Measurements from ENCODE around the gene GNPTG. TPM values are rescaled to one million over a fixed set of nuclear protein-coding genes. Genes with fewer than 3 reads are reported as not detected.

The GNPTG gene
- total RNA-seq, 2 donors from 2014 or later: 39.2 to 48.0 TPM

DNA sequence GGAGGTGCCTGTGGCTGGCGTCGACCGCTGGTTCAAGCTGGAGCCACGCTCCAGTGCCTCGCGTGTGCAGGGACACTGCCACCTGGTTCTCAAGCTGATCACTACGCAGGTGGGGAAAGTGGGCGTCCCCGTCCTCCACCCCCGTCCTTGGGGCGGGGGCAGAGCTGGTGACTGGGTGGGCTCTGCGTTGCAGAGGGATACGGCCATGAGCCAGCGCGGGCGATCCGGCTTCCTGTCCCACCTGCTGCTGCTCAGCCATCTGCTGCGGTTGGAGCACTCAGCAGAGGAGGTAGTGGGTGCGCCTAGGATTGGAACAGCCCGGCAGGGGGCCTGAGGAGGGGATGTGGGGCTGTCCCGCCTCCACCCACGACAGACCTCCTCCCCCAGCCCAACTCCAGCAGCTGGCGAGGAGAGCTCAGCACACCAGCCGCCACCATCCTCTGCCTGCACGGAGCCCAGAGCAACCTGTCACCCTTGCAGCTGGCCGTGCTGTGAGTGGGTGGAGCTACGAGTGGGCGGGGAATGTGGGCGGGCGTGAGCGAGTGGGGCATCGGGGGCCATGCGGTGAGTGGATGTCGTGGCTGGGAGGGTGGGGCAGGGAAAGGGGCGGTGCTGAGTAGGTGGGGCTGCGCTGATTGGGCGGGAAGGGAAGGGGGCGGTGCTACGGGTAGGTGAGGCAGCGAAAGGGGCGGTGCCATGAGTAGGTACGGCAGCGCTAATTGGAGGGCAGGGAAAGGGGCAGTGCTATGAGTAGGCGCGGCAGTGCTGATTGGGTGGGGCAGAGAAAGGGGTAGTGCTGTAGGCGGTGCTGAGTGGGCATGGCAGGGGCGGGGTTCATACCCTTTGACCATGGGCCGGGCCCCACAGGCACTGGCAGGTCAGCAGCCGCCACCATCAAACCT lies 9.0 kb upstream of the GNPTG start:
- Mint-ChIP-seq H3K36me3 (ENCODE audit: low read depth) (no peaks in the 10 kb centered on the region), H3K27ac (peak overlapping the region; percentile 49), H3K4me3 (peak overlapping the region; percentile 87), H3K27me3 (no peaks in the 10 kb centered on the region), H3K4me1 (peaks cover 15% of the 10 kb centered on the region)
- no peaks in the 10 kb centered on the region for H3K9me3 ChIP-seq (ENCODE audit: control insufficient read depth, low read length, poor library complexity, severe bottlenecking)
- peak; percentile 91 to 99 (median 91) for DNase-seq
- ATAC-seq: peak; percentile 94

DNA sequence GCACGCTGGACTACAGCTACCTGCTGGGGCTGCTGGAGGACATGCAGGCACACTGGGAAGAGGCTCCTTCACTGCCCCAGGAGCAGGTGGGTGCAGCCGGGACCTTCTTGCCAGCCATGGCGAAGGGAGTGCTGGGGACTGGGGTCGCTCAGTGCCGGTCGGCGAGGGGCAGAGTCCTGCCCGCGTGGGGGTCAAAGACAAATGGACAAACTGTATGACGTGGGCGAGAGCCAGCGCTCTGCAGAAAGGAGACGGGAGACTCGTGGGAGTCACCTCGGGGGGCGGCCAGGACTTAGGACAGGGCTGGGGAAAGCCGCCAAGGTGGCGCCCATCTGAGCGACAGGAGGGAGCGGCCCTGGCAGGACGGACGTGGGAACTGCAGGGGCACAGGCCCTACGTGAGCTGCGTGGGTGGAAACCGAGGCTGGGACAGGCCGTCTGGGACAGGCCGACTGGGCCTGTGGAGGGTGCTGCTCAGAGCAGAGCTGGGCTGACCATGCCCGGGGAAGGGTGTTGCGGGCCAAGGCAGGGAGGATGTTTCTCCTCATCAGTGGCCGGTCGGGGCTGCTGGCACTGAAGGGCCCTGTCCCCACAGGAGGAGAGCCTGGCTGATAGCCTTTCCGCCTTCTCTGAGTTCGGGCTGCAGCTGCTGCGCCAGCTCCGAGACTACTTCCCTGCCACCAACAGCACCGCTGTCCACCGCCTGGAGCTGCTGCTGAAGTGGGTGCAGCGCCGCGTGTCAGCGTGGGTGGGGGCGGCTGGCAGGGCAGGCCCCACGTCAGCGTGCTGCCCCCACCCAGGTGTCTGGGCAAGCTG lies 8.1 kb upstream of the GNPTG start:
- H3K9me3 ChIP-seq (ENCODE audit: control insufficient read depth, low read length, poor library complexity, severe bottlenecking): no peaks in the 10 kb centered on the region
- no peak for DNase-seq
- peaks cover 15% of the 10 kb centered on the region for H3K4me1 Mint-ChIP-seq
- H3K36me3 Mint-ChIP-seq (ENCODE audit: low read depth): no peaks in the 10 kb centered on the region
- H3K4me3 Mint-ChIP-seq: peak overlapping the region; percentile 87
- H3K27ac Mint-ChIP-seq: peak overlapping the region; percentile 49
- no peak for ATAC-seq
- H3K27me3 Mint-ChIP-seq: no peaks in the 10 kb centered on the region

DNA sequence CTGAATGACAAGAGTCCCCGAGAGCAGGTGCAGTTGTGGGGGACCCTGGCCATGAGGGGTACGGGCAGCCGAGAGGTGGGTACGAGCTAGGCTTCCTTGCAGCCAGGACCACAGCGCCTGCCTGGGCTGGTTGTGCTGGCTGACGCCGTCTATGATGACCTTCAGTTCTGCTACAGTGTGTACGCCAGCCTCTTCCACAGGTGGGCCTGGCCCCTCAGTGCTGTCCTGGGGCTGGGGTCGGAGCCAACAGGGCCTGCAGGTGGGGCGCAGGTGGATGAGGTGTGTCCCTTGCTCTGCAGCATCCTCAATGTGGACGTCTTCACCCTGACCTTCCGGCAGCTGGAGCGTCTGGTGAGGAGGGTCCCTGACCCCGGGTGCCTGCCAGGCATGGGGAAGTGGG lies 7.2 kb upstream of the GNPTG start:
- H3K27ac Mint-ChIP-seq: no peak overlapping the region

DNA sequence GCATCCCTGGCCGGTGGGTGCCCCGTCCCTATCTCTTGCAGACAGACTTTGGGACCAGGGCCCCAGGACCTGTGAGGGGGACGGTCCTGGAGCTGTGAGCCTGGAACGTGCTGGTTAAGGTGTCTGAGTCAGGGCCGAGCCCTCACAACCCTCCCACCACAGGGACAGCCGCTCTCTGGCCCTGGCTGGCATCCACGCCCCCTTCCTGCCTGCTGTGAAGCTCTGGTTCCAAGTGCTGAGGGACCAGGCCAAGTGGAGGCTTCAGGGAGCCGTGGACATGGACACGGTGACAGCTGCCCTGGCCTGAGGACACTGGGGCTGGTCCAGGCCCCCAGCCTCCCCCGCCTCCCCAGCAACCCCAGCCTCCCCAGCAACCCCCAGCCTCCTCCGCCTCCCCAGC lies 6.6 kb upstream of the GNPTG start:
- no peaks in the 10 kb centered on the region for H3K36me3 Mint-ChIP-seq (ENCODE audit: low read depth)
- no peak overlapping the region for H3K4me3 Mint-ChIP-seq
- H3K27me3 Mint-ChIP-seq: no peaks in the 10 kb centered on the region
- no peak for DNase-seq
- peaks cover 17% of the 10 kb centered on the region for H3K4me1 Mint-ChIP-seq
- no peaks in the 10 kb centered on the region for H3K9me3 ChIP-seq (ENCODE audit: control insufficient read depth, low read length, poor library complexity, severe bottlenecking)
- no peak for ATAC-seq
- H3K27ac Mint-ChIP-seq: no peak overlapping the region

More for the DNA sequence above, 7.2 kb upstream of the GNPTG start:
- no peaks in the 10 kb centered on the region for H3K27me3 Mint-ChIP-seq
- H3K4me1 Mint-ChIP-seq: peaks cover 17% of the 10 kb centered on the region
- H3K4me3 Mint-ChIP-seq: peak overlapping the region; percentile 43
- no peak for DNase-seq
- H3K9me3 ChIP-seq (ENCODE audit: control insufficient read depth, low read length, poor library complexity, severe bottlenecking): no peaks in the 10 kb centered on the region
- no peak for ATAC-seq
- no peaks in the 10 kb centered on the region for H3K36me3 Mint-ChIP-seq (ENCODE audit: low read depth)

DNA sequence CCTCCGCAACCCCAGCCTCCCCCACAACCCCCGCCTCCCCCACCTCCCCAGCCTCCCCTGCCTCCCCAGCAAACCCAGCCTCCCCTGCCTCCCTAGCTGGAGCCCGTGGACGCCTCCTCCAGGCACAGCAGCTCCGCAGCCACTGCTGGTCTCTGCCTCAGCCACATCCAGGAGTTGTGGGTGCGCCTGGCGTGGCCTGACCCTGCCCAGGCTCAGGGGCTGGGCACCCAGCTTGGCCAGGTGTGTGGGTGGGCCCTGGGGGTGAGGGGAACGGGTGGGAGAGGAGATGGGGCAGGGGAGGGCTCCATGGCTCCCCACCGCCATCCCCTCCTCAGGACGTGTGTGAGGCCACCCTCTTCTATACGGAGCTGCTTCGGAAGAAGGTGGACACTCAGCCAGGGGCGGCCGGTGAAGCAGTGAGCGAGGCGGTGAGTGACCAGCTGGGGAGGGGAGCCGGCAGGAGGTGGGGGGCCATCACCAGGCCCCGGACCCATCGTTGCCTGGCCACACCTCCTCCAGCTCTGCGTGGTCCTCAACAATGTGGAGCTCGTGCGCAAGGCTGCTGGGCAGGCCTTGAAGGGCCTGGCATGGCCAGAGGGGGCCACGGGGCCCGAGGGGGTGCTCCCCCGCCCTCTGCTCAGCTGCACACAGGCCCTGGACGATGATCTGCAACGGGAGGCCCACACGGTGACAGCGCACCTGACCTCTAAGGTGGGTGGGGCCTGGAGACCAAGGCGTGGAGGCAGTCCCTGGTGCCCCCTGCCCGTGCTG lies 5.9 kb upstream of the GNPTG start:
- ATAC-seq (no peak), DNase-seq (no peak)
- H3K4me1 Mint-ChIP-seq: peaks cover 23% of the 10 kb centered on the region
- H3K36me3 Mint-ChIP-seq (ENCODE audit: low read depth): no peaks in the 10 kb centered on the region
- H3K27ac Mint-ChIP-seq: no peak overlapping the region
- no peaks in the 10 kb centered on the region for H3K27me3 Mint-ChIP-seq
- H3K4me3 Mint-ChIP-seq: no peak overlapping the region
- H3K9me3 ChIP-seq (ENCODE audit: control insufficient read depth, low read length, poor library complexity, severe bottlenecking): no peaks in the 10 kb centered on the region

DNA sequence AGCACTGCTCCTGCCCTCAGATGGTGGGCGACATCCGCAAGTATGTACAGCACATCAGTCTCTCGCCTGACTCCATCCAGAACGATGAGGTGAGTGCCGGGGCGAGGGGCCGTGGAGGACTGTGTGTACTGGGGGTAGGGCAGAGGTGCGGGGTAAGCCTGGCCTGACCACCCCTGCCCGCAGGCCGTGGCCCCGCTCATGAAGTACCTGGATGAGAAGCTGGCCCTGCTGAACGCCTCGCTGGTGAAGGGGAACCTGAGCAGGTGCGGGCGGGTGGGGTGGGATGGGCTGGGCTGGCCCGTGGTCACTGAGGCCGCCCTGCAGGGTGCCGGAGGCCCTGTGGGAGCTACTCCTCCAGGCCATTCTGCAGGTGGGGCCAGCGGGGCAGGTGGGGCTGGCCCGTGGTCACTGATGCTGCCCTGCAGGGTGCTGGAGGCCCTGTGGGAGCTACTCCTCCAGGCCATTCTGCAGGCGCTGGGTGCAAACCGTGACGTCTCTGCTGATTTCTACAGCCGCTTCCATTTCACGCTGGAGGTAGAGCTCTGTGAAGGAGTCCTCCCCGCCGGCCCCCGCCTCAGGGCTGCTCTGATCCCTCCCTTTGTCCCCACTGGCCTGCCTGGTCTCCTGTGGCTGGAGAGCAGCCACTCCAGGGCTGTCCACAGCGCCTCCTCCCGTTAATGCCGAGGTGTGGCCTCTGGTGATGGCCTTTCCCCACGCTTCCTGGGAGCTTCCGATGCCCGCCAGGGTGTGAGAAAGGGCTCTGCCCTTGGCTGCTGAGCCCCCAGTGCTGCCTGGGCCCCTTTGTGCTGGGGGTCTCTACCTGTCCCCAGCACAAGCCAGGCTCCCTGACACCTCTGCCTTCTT lies 5.1 kb upstream of the GNPTG start:
- no peaks in the 10 kb centered on the region for H3K27me3 Mint-ChIP-seq
- peaks cover 23% of the 10 kb centered on the region for H3K4me1 Mint-ChIP-seq
- H3K27ac Mint-ChIP-seq: no peak overlapping the region
- no peaks in the 10 kb centered on the region for H3K9me3 ChIP-seq (ENCODE audit: control insufficient read depth, low read length, poor library complexity, severe bottlenecking)
- DNase-seq (no peak), ATAC-seq (no peak)
- peak overlapping the region; percentile 57 for H3K4me3 Mint-ChIP-seq
- no peaks in the 10 kb centered on the region for H3K36me3 Mint-ChIP-seq (ENCODE audit: low read depth)

DNA sequence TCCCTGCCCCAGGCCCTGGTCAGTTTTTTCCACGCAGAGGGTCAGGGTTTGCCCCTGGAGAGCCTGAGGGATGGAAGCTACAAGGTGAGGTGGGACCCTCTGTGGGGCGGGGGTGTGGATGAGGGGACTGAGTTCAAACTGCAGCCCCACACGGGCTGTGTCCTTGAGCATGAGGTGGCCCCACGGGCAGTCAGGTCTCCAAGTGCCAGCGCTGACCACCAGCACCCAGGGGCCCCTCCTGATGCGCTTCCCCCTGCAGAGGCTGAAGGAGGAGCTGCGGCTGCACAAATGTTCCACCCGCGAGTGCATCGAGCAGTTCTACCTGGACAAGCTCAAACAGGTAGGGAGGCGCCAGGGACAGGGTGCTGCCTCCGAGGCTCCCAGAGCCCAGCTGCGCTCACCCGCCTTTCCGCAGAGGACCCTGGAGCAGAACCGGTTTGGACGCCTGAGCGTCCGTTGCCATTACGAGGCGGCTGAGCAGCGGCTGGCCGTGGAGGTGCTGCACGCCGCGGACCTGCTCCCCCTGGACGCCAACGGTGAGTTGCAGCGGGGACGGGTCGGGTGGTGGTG lies 4.4 kb upstream of the GNPTG start:
- Mint-ChIP-seq H3K4me3 (no peak overlapping the region), H3K4me1 (peaks cover 24% of the 10 kb centered on the region), H3K27ac (no peak overlapping the region), H3K36me3 (ENCODE audit: low read depth) (no peaks in the 10 kb centered on the region), H3K27me3 (no peaks in the 10 kb centered on the region)
- H3K9me3 ChIP-seq (ENCODE audit: control insufficient read depth, low read length, poor library complexity, severe bottlenecking): no peaks in the 10 kb centered on the region
- DNase-seq (no peak), ATAC-seq (no peak)

DNA sequence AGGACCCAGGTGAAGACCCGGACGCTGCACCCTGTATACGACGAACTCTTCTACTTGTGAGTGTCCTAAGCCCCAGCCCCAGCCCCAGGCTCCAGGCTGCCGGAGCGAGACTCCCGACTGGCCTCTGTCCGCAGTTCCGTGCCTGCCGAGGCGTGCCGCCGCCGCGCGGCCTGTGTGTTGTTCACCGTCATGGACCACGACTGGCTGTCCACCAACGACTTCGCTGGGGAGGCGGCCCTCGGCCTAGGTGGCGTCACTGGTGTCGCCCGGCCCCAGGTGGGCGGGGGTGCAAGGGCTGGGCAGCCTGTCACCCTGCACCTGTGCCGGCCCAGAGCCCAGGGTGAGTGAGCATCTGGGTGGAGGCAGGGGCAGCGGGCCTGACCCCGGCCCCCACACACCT lies 3.8 kb upstream of the GNPTG start:
- ATAC-seq (no peak), DNase-seq (no peak)
- Mint-ChIP-seq H3K4me1 (peaks cover 25% of the 10 kb centered on the region), H3K4me3 (peak overlapping the region; percentile 19), H3K36me3 (ENCODE audit: low read depth) (no peaks in the 10 kb centered on the region), H3K27me3 (no peaks in the 10 kb centered on the region), H3K27ac (no peak overlapping the region)
- no peaks in the 10 kb centered on the region for H3K9me3 ChIP-seq (ENCODE audit: control insufficient read depth, low read length, poor library complexity, severe bottlenecking)

DNA sequence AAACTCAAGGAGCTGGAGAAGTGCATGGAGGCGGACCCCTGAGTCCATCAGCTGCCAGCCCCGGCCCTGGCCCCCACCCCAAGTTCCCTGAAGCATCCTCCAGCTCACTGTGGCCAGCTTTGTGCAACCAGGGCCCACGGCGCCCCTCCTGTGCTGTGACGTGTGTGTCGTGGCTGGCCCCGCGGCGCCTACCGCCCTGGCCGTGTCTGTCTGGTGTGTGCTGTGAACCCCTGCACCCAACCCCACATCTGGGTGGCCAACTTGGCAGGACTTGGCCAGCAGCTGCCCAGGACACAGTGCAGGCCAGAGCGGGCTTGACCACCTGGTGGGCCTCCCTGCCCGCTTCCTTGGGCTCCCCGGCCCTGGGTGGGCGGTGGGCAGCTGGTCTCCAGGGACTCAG lies 3.3 kb upstream of the GNPTG start:
- peaks cover 24% of the 10 kb centered on the region for H3K4me1 Mint-ChIP-seq
- no peaks in the 10 kb centered on the region for H3K27me3 Mint-ChIP-seq
- H3K4me3 Mint-ChIP-seq: no peak overlapping the region
- ATAC-seq (no peak), DNase-seq (no peak)
- H3K9me3 ChIP-seq (ENCODE audit: control insufficient read depth, low read length, poor library complexity, severe bottlenecking): no peaks in the 10 kb centered on the region
- H3K36me3 Mint-ChIP-seq (ENCODE audit: low read depth): no peaks in the 10 kb centered on the region
- H3K27ac Mint-ChIP-seq: no peak overlapping the region

DNA sequence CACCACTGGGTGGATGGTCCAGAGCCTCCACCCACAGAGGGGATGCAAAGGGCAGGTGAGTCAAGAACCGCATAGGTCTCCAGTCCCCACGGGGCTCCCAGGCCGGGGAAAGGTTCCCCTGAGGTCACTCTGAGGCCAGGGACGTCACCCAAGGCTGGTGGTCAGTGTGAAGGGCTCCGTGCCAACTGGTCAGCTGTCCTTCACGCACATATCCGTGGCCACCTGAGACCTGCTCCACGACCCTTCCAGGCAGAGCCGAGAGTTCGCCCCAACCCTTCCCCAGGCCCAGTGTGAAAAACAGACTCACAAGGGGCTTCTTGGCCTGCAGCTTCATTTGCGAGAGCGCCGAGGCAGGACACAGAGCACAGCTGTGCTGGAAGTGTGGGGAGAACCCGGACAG lies 2.8 kb upstream of the GNPTG start:
- ATAC-seq (no peak), DNase-seq (no peak)
- Mint-ChIP-seq H3K4me3 (peak overlapping the region; percentile 45), H3K27ac (no peak overlapping the region), H3K4me1 (peaks cover 25% of the 10 kb centered on the region), H3K27me3 (no peaks in the 10 kb centered on the region), H3K36me3 (ENCODE audit: low read depth) (no peaks in the 10 kb centered on the region)
- H3K9me3 ChIP-seq (ENCODE audit: control insufficient read depth, low read length, poor library complexity, severe bottlenecking): no peaks in the 10 kb centered on the region

DNA sequence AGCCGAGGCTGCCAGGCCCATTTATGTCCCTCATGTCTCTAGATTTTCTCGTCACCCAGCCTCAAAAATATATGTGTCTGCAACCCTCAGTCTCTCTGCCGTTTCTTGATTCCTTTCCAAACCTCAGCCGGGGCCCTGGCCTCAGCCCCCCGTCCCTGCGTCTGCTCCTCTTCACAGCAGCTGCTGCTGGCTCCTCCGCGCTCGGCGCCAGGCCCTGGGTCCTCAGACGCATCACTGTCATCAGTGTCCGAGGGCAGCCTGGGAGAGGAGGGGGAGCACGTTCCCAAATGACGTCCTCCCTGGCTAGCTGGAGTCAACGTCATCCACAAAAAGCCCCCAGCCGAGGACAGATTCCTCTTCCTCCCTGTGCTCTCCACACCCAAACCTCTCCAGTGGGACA lies 2.4 kb upstream of the GNPTG start:
- Mint-ChIP-seq H3K36me3 (ENCODE audit: low read depth) (no peaks in the 10 kb centered on the region), H3K27ac (no peak overlapping the region)
- ATAC-seq: no peak

DNA sequence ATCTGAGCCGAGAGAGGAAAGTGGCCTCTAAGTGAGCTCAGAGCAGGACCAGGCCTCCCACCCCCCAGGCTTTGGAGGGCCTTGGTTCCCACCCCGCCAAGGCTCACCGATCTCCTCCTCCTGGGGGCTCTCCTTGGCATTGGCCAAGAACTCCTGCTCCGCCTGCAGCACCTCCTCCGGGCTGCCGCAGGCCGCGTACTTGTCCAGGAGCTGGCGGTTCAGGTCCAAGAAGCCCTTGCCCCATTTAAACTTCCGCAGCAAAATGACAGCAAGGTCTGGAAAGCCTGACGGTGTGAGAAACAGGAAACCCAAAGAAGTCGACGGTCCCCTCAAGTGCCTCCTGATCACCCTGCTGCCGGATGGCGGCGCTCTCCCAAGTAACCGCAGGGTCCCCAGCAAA lies 1.8 kb upstream of the GNPTG start:
- ATAC-seq: no peak
- Mint-ChIP-seq H3K4me1 (peaks cover 25% of the 10 kb centered on the region), H3K27me3 (no peaks in the 10 kb centered on the region), H3K27ac (no peak overlapping the region), H3K36me3 (ENCODE audit: low read depth) (no peaks in the 10 kb centered on the region), H3K4me3 (peak overlapping the region; percentile 53)
- H3K9me3 ChIP-seq (ENCODE audit: control insufficient read depth, low read length, poor library complexity, severe bottlenecking): no peaks in the 10 kb centered on the region
- no peak for DNase-seq

More for the DNA sequence above, 2.4 kb upstream of the GNPTG start:
- no peaks in the 10 kb centered on the region for H3K27me3 Mint-ChIP-seq
- DNase-seq: no peak
- H3K9me3 ChIP-seq (ENCODE audit: control insufficient read depth, low read length, poor library complexity, severe bottlenecking): no peaks in the 10 kb centered on the region
- peaks cover 25% of the 10 kb centered on the region for H3K4me1 Mint-ChIP-seq
- peak overlapping the region; percentile 45 for H3K4me3 Mint-ChIP-seq
